Activated effector memory CD4-positive, alpha-beta T cell treated with Interleukin-2 at 50 U/mL for 16 hours (primary cell): Measurements from ENCODE around the gene BCAS3.
"Not testable (repeated sequence)": the region's sequence is repeated elsewhere in the genome, so short reads cannot be mapped to it uniquely, and the experiment has no call there.

ENCODE experiments used
- DNase-seq: peaks from one replicate; pipeline ENCODE4 v3.0.0-alpha.2; 2020

Gene BCAS3

GRCh38 chr17:61017317-61018006, 339.8 kb downstream of the BCAS3 start:
- DNase-seq, result no peak

DNA sequence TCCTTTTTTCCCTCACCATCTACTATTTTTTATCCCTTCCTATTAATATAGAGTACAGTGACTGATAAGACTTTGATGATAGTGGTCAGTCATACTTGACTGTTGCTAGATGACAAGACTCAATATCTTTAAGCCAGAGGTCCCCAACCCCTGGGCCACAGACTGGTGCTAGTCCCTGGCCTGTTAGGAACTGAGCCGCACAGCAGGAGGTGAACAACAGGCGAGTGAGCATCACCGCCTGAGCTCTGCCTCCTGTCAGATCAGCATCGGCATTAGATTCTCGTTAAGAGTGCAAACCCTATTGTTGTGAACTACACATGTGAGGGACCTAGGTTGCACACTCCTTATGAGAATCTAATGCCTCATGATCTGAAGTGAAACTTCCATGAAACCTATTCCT, 341.3 kb downstream of the BCAS3 start:
- no peak for DNase-seq

DNA sequence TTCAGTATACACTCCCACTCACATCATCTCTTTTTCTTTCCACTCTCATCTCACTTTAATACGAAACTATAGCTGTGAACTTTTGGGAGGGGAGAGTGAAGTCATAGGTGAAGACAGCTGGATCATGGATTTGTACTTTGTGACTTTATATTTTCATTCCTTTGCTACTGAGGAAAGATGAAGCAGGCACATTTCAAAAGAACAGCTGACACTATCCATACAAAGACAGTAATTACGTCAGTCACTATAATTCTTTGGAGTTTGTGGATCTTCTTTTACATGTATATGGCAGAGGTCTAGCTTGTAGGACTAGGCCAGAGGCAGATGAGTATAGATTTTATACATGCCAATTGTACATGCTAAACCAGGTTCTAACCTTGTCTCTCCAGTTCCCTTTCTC, 346.3 kb downstream of the BCAS3 start:
- no peak for DNase-seq

- DNase-seq, result no peak
These were observed 349.2 kb downstream of the BCAS3 start for GRCh38 chr17:61026818-61027217.

DNA sequence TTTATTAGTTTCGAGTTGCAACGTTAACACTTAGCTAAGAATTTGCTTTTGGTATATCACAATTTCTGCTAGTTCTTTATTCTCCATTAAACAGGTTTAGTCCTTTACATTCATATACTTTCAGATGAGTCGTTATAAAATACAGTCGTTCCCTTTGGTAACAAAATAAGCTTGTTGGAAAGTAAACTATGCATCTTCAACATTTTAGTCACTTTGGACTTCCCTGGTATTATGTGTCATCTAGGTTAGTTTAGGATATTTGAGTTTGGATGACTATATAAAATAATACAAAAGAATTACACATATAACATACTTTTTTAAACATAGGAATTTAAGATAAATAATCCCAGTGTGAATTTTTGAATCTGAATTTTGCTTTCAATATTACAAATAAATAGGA, 351.5 kb downstream of the BCAS3 start:
- DNase-seq, result no peak

DNA sequence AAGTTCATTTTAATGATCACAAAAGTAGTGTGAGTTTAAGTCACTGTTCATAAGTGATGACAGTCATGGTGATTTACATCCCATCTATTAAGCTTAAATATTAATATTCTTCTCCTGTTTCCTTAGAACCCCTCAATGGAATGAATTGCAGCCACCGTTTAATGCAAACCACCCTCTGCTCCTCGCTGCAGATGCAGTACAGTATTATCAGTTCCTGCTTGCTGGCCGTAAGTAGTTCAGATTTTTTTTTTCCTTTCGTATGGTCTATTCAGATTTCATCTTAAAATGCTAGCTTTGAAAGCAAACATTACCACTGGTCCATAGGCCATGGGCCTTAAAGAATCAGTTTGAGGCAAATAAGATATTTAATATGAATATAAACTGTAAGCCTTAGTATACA, 363.0 kb downstream of the BCAS3 start:
- no peak for DNase-seq

DNA sequence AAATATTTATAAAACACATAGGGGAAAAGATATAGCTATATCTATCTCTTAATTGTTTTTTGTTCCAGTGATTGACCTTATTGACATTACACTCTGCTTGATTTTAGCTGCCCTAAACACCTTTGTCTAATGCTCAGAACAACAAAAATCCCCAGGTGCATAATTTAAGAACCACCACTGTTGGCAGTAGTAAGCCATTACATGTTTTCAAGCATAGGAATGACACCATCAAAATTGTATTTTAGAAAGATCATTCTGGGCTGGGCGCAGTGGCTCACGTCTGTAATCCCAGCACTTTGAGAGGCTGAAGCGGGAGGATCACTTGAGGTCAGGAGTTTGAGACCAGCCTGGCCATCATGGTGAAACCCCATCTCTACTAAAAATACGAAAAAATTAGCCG, 364.7 kb downstream of the BCAS3 start:
- DNase-seq, result not testable (repeated sequence)

- no peak for DNase-seq
These were observed 369.9 kb downstream of the BCAS3 start for GRCh38 chr17:61047515-61047914.

DNA sequence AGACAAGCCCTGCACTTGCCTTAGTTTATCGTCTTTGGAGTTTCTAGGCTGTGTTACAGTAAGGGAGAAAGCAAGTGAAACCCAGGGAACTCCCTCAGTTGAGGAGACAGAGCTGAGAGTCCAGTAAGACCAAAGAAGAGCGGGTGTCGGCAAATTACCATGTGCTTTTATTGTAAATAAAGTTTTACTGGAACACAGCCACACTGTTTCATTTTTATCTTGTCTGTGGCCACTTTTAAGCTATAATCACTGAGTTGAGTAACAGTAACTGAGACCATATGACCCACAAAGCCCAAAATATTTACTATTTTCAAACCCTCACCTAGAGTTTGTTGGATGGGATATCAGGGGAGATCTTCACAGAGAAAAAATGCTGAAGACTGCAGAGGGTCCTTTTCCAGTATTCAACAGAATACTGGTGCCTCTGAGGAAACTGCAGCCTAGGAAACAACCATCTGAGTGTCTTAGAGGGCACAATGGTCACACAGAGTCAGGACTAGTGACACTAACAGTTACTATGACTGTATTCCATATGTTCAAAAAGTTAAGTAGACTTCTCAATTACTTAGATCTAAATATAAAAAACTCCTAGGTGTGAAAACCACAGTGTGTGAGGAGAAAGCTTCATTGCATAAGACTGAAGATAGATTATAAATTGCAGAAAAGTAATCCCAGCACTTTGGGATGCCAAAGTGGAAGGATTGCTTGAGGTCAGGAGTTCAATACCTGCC, 370.9 kb downstream of the BCAS3 start:
- DNase-seq, result no peak

DNA sequence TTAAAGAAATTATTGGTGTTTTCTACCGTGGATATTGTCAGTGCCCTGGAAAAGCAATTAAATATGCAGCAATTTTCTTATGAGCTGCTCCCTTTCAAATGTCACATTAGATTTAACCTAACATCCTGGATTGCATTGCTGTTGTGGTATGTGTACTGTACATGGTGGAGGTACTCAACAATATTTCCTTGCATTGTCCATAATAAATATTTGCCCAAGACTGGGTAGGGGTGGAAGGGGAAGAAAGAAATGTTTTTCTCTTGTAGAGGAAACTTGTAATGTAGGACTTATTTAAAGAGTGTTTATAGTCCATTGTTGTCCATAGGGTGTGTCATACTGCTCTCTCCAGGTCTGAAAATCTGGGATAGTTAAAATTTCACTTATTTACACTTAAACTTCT, 375.8 kb downstream of the BCAS3 start:
- DNase-seq, result no peak

- DNase-seq, result no peak
These were observed 376.8 kb downstream of the BCAS3 start for GRCh38 chr17:61054436-61054835.

DNA sequence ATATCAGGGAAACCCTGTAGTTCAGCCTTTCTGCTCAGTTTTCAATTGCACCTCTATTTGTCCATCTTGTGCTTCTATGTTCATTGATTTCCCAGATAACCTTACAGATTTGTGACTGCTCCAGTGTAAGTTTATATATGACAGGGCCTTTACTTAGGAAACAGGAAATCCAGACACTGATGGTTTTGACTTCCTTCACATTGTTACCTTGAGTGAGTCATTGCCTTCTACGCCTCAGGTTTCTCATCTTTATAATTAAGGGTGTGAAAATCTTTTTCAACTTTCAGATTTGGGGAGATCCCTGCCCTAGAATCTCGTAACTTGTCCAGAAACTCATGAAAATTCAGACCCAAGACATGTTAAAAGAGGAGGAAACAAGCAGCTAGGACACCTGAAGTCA, 379.6 kb downstream of the BCAS3 start:
- DNase-seq, result no peak

GRCh38 chr17:61058066-61058465, 380.4 kb downstream of the BCAS3 start:
- no peak for DNase-seq

GRCh38 chr17:61063528-61063927, 385.9 kb downstream of the BCAS3 start:
- no peak for DNase-seq

DNA sequence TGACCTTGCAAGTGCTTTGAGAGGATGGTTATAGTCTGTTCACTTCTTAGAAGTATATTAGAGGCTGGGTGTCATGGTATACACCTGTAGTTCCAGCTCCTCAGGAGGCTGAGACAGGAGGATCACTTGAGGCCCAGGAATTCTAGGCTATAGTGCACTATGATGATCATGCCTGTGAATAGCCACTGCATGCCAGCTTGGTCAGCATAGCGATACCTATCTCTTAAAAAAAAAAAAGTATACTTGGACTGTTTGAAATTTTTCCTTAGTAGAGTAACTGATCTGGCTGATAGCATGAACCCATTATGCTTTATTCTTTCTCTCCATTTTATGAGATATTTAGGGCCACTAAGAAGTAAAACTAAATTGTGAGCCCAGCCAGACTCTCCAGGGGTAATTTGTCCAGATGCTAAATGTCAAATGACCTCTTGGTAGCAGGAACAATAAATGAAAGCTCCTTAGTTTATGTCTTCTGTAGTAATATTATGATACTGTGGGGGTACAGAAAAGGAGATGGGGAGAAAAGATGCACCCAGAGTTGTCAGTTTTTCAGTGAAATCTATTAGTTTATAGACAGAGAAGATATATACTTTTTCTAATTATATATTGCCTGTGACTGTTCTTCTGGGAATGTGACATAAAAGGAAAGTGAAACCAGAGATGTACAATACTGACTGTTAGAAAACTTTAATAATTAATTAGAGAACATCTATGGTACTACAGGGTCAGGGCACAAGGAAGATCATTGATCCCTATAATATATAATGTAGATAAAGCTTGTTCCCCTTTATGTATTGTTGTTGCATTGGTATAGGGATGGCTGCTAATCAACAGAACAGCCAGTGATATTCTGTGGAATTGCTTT, 386.7 kb downstream of the BCAS3 start:
- no peak for DNase-seq

- no peak for DNase-seq
These were observed 387.7 kb downstream of the BCAS3 start for GRCh38 chr17:61065263-61065773.

DNA sequence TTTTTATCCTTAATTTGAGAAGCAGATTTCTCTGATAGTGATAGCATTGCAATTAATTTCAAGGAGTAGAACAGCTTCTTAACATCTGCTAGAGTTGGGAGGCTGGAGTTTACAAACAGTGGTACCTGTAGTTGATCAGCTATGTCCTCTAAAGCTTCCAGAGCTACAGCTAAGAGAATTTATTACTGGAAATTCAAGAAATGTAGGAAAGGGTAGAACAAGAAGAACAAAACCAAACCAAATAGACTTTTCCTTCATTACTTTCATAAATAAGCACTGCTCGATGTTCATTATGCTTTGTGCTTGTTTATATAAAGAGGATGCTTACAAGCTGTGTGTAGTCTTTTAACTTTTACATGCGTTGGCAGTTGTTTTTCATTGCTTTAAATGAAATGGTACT, 388.4 kb downstream of the BCAS3 start:
- no peak for DNase-seq

DNA sequence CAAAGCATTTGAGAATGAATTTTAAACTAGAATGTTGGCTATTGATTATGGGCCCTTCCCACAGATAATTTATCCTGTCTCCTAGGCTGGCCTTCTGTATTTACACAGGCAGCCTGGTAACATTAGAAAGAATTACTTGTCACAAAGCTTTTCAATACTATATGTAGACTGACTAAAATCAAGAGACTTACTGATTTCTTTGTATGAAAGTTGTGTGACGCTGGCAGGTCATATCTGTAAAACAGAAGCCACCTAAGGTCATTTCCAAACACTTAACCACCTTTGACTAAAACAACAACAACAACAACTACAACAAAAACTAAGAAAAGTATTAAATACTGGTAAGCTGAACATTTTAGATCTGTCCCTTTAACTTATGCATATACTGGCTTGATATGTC, 393.0 kb downstream of the BCAS3 start:
- no peak for DNase-seq

GRCh38 chr17:61072648-61073047, 395.0 kb downstream of the BCAS3 start:
- DNase-seq, result no peak

GRCh38 chr17:61073131-61073530, 395.5 kb downstream of the BCAS3 start:
- DNase-seq, result no peak

DNA sequence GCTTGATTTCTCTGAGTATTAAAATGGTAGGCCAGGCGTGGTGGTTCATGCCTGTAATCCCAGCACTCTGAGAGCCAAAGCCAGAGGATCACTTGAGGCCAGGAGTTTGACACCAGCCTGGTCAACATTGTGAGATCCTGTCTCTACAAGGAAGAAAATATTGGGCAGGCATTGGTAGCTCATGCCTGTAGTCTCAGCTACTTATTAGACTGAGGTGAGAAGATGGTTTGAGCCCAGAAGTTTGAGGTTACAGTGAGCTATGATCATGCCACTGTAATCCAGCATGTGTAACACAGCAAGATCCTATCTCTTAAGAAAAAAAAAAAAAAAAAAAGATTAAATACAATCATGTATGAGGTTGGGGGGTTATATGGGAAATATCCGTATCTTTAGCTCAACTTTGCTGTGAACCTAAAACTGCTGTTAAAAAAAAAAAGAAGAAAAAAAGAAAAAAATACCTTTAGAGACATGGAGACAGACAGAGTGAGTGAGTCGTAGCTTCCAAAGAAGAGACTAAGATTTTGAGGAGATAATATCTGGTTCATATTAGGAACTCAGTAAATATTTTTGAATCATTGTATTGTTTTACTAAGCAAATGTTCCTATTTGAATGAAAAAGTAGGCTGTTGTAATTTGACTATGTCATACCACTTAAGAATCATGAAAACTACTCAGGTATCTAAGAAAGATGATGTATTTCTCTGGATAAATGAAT, 396.3 kb downstream of the BCAS3 start:
- DNase-seq, result no peak

GRCh38 chr17:61075988-61076387, 398.3 kb downstream of the BCAS3 start:
- DNase-seq, result no peak

DNA sequence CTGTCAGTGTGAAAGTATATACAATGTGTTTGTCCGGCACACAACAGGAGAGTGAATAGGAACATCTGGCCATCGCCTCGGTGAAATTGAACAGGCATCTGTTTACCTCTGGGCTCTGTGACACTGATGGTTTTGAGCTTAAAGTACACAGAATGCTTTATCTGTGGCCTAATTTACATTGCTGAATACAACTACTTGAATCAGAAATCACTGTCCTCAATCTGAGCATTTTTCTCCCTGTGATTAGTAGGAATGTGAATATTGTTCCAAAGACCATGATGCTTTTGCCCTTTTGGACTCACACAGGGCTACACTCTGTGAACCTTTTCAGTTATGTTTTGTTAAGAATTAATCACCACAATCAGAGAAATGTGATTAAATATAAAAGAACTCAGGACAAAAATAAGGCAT, 399.0 kb downstream of the BCAS3 start:
- no peak for DNase-seq
